Measurements from ENCODE around the gene TEKT1. TPM values are rescaled to one million over a fixed set of nuclear protein-coding genes. Genes with fewer than 3 reads are reported as not detected.

The TEKT1 gene
- 0.03 to 0.05 TPM in 2 of 5 replicates, not detected in the others for total RNA-seq (2022; extraction: Qiagen RNA extraction; ENCODE audit: low read depth)

DNA sequence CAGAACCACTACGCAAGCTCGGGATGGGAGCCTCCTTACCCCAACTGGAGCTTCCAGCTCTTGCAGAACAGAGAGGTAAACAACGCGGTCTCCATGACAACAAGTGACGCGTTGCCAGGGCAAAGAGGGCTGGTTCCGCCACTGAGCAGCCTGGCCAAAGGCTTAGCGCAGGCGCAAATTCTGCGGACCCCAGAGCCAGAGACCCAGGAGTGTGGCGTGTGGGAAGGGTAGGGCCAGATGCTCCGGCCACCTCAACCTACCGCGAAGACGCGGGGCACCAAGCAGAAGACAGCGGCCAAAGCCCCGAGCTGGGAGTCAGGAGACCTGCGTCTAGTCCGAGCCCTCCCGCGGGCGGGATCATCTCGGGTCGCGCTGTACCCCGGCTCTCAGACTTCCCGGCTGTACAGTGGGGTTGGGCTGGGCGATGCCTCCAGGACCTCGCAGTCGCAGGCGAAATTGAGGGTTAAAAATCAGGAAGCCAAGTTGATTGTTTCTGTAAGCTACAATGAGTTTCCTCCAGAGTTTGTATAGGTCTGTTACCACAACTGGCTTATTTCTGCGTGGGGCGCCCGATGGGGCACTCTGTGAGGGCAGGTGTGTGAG lies at the start of gene TEKT1:
TEKT1 (minus strand) TSS at position 69 of the 603 bp plus-strand sequence. CDS start 1,353 bp downstream, outside the sequence.

DNA sequence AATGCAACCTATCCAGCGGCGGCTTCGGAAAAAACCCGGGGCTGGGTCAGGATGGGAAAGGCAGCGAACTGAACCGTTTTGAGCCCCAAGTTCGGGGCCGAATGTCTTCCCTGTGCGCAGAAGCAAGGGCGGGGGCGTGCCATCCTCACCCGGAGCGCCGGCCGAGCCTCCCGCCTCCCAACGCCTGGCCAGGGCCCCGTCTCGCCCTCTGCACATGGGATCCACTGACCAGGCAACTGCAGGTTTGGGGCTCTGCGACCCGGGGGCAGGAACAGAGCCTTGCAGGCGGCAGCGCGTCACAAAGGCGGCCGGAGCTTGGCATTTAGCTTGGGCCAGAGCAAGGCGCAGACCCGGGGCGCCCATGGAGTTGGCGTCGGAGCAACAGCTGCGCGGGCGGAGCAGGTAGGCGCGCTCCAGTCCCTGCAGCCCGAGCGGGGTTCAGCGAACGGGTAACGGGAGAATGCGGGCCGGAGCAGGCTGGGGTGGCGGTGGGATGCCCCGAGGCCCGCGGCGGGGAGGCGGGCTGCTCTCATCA lies 55.6 kb downstream of the TEKT1 start, which contains the start of gene FBXO39:
FBXO39 (plus strand) TSS at position 345 of the 535 bp plus-strand sequence. CDS start 3,654 bp downstream, outside the sequence.

DNA sequence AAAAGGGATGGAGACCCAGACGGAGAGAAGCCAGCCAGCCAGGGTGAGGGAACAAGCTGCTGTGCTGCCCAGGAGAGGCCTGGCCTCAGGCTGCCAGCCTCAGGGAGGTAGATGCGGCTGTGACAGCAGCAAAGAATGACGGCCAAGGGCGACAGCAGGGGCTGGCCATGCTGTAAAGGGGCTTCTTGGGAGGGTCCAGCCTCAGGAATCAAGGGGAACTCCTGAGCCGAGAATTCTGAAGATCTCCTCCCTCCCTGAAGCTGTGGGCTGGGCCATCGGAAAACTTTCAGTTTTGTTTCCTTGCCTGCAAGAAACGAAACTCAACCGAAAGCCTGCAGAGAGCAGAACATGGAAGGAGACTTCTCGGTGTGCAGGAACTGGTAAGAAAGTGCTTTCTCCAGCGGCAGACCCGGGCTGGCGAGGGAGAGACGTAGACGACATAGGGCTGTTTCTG lies 75.8 kb downstream of the TEKT1 start, which contains the start of gene XAF1:
XAF1 (plus strand) TSS at position 316 of the 454 bp plus-strand sequence; CDS start at position 349, 33 bp downstream.

Other genes with a start within 250 kb of the TEKT1 start
- gene KIAA0753, start 191.0 kb downstream of the TEKT1 start, total RNA-seq (2022; extraction: Qiagen RNA extraction; ENCODE audit: low read depth), result 16.9 to 23.2 TPM (median 18.6 TPM) in 5 replicates
- gene TXNDC17, start 190.7 kb downstream of the TEKT1 start, total RNA-seq (2022; extraction: Qiagen RNA extraction; ENCODE audit: low read depth), result 388 to 481 TPM (median 445 TPM) in 5 replicates
- 20.9 to 33.1 TPM (median 31.0 TPM) in 5 replicates for gene MED31, start 180.1 kb downstream of the TEKT1 start, total RNA-seq (2022; extraction: Qiagen RNA extraction; ENCODE audit: low read depth)
- gene C17orf100, start 180.0 kb downstream of the TEKT1 start, total RNA-seq (2022; extraction: Qiagen RNA extraction; ENCODE audit: low read depth), result 1.8 to 2.9 TPM (median 2.5 TPM) in 5 replicates
- 0.20 to 0.30 TPM (median 0.25 TPM) in 4 of 5 replicates, not detected in the other for gene SLC13A5, start 118.4 kb downstream of the TEKT1 start, total RNA-seq (2022; extraction: Qiagen RNA extraction; ENCODE audit: low read depth)
- not detected in 5 replicates for gene XAF1, start 75.7 kb downstream of the TEKT1 start, total RNA-seq (2022; extraction: Qiagen RNA extraction; ENCODE audit: low read depth)
- not detected in 5 replicates for gene FBXO39, start 55.5 kb downstream of the TEKT1 start, total RNA-seq (2022; extraction: Qiagen RNA extraction; ENCODE audit: low read depth)
- gene ALOX12, start 164.3 kb upstream of the TEKT1 start, total RNA-seq (2022; extraction: Qiagen RNA extraction; ENCODE audit: low read depth), result not detected in 5 replicates
- 431 to 509 TPM (median 449 TPM) in 5 replicates for gene RNASEK, start 180.9 kb upstream of the TEKT1 start, total RNA-seq (2022; extraction: Qiagen RNA extraction; ENCODE audit: low read depth)
- not detected in 5 replicates for gene BCL6B, start 191.3 kb upstream of the TEKT1 start, total RNA-seq (2022; extraction: Qiagen RNA extraction; ENCODE audit: low read depth)
- gene SLC16A13, start 204.3 kb upstream of the TEKT1 start, total RNA-seq (2022; extraction: Qiagen RNA extraction; ENCODE audit: low read depth), result 6.9 to 9.1 TPM (median 8.2 TPM) in 5 replicates
- gene SLC16A11, start 212.4 kb upstream of the TEKT1 start, total RNA-seq (2022; extraction: Qiagen RNA extraction; ENCODE audit: low read depth), result not detected in 5 replicates
- not detected in 5 replicates for gene CLEC10A, start 248.5 kb upstream of the TEKT1 start, total RNA-seq (2022; extraction: Qiagen RNA extraction; ENCODE audit: low read depth)

Measured in A549 treated with GW870086 at 1 μM for 4 hours (cell line).